Parathyroid adenoma (tissue), 2 donors: ENCODE measurements around the gene EEF1A1.
"Not testable (repeated sequence)": the region's sequence is repeated elsewhere in the genome, so short reads cannot be mapped to it uniquely, and the experiment has no call there.

ENCODE experiments used
- H2AFZ ChIP-seq: fragments of 300-600 bp; sonication (generic); one replicate; pipeline ENCODE4 v1.7.0; 2017; ENCODE audit warnings: antibody characterized with exemption, mild to moderate bottlenecking
- H3K27ac ChIP-seq: fragments of 300-600 bp; sonication (generic); one replicate; pipeline ENCODE4 v1.7.0; 2017
- H3K27me3 ChIP-seq: fragments of 300-600 bp; sonication (generic); one replicate; pipeline ENCODE4 v1.7.0; 2017; ENCODE audit warnings: low read length; ENCODE audit not compliant: control insufficient read depth, insufficient read depth
- H3K36me3 ChIP-seq: fragments of 300-600 bp; sonication (generic); one replicate; pipeline ENCODE4 v1.7.0; 2017; ENCODE audit warnings: low read length; ENCODE audit not compliant: control insufficient read depth, insufficient read depth
- H3K4me1 ChIP-seq: fragments of 300-600 bp; sonication (generic); one replicate; pipeline ENCODE4 v1.7.0; 2017; ENCODE audit warnings: control low read depth
- H3K4me2 ChIP-seq: fragments of 300-600 bp; sonication (generic); one replicate; pipeline ENCODE4 v1.7.0; 2017; ENCODE audit warnings: low read length
- H3K4me3 ChIP-seq: fragments of 300-600 bp; sonication (generic); one replicate; pipeline ENCODE4 v1.7.0; 2017; ENCODE audit warnings: low read depth, low read length
- H3K79me2 ChIP-seq: fragments of 300-600 bp; sonication (generic); one replicate; pipeline ENCODE4 v1.7.0; 2017; ENCODE audit warnings: control low read depth
- H3K9ac ChIP-seq: fragments of 300-600 bp; sonication (generic); one replicate; pipeline ENCODE4 v1.7.0; 2017; ENCODE audit warnings: mild to moderate bottlenecking
- H3K9me3 ChIP-seq: fragments of 300-600 bp; sonication (generic); one replicate; pipeline ENCODE4 v1.7.0; 2017; ENCODE audit warnings: low read length; ENCODE audit not compliant: control insufficient read depth
- TF ChIP-seq, protein P1 (sequence below): fragments of 300-600 bp; sonication (generic); IDR thresholded peaks from one replicate; pipeline ENCODE4 v1.7.0; 2017; ENCODE audit warnings: antibody characterized with exemption, mild to moderate bottlenecking
- donor health status: primary hyperparathyroidism.

The EEF1A1 gene

DNA sequence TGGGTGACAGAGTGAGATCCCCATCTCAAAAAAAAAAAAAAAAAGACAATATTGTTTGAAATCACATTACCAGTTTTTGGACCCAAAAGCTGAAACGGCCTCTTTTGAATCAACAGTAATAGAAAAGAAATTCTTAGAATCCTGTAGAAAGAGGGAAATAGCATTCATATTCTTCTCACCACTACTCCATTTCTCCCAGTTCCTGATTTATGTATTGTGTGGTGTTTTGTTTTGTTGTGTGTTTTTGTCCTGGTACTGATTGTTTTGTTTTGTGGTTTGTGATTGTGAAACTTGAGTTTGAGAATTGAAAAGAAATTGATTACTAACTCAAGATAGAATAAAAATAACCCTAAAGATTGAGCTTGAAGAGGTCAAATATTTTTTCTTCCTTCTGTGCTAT, 26.2 kb upstream of the EEF1A1 start:
- Histone ChIP-seq H3K27ac (no peak overlapping the region), H3K27me3 (no peaks in the 10 kb centered on the region), H3K79me2 (no peaks in the 10 kb centered on the region), H3K36me3 (no peaks in the 10 kb centered on the region), H3K9me3 (no peaks in the 10 kb centered on the region), H3K4me3 (no peak overlapping the region), H3K4me1 (no peaks in the 10 kb centered on the region), H3K9ac (no peak overlapping the region), H3K4me2 (no peak overlapping the region), H2AFZ (no peak overlapping the region)
- TF ChIP-seq, protein P1, sequence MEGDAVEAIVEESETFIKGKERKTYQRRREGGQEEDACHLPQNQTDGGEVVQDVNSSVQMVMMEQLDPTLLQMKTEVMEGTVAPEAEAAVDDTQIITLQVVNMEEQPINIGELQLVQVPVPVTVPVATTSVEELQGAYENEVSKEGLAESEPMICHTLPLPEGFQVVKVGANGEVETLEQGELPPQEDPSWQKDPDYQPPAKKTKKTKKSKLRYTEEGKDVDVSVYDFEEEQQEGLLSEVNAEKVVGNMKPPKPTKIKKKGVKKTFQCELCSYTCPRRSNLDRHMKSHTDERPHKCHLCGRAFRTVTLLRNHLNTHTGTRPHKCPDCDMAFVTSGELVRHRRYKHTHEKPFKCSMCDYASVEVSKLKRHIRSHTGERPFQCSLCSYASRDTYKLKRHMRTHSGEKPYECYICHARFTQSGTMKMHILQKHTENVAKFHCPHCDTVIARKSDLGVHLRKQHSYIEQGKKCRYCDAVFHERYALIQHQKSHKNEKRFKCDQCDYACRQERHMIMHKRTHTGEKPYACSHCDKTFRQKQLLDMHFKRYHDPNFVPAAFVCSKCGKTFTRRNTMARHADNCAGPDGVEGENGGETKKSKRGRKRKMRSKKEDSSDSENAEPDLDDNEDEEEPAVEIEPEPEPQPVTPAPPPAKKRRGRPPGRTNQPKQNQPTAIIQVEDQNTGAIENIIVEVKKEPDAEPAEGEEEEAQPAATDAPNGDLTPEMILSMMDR, result no peak

DNA sequence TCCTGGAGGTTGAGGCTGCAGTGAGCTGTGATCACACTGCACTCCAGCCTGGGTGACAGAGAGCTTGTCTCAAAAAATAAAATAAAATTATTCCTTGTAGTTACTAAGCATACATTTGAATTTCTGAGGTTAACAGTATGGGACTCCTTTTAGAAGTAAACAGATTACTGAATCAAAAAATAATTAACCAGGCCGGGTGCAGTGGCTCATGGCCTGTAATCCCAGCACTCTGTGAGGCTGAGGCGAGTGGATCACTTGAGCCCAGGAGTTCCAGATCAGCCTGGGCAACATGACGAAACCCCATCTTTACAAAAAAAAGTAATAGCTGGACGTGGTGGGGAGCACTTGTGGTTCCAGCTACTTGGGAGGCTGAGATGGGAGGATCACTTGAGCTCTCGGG, 22.1 kb upstream of the EEF1A1 start:
- no peak overlapping the region for H3K4me2 ChIP-seq

DNA sequence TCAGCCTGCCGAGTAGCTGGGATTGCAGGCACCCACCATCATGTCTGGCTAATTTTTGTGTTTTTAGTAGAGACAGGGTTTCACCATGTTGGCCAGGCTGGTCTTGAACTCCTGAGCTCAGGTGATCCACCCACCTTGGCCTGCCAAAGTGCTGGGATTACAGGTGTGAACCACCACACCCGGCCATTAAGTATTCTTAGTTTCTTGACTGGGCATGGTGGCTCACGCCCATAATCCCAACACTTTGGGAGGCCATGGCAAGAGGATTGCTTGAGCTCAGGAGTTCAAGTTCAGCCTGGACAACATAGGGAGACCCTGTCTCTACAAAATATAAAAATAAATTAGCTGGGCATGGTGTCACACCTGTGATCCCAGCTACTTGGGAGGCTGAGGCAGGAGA, 21.6 kb upstream of the EEF1A1 start:
- not testable (repeated sequence) for H3K9ac ChIP-seq, H3K4me3 ChIP-seq, H3K36me3 ChIP-seq, H3K9me3 ChIP-seq, H3K79me2 ChIP-seq, H3K4me2 ChIP-seq, H3K27me3 ChIP-seq, H2AFZ ChIP-seq, H3K27ac ChIP-seq, H3K4me1 ChIP-seq

More for the DNA sequence above, 22.1 kb upstream of the EEF1A1 start:
- Histone ChIP-seq H3K27ac (no peak overlapping the region), H3K9ac (no peak overlapping the region), H3K4me3 (no peak overlapping the region), H2AFZ (no peak overlapping the region), H3K4me1 (no peaks in the 10 kb centered on the region), H3K9me3 (no peaks in the 10 kb centered on the region), H3K79me2 (no peaks in the 10 kb centered on the region), H3K27me3 (no peaks in the 10 kb centered on the region), H3K36me3 (no peaks in the 10 kb centered on the region)
- TF ChIP-seq, protein P1, result no peak

DNA sequence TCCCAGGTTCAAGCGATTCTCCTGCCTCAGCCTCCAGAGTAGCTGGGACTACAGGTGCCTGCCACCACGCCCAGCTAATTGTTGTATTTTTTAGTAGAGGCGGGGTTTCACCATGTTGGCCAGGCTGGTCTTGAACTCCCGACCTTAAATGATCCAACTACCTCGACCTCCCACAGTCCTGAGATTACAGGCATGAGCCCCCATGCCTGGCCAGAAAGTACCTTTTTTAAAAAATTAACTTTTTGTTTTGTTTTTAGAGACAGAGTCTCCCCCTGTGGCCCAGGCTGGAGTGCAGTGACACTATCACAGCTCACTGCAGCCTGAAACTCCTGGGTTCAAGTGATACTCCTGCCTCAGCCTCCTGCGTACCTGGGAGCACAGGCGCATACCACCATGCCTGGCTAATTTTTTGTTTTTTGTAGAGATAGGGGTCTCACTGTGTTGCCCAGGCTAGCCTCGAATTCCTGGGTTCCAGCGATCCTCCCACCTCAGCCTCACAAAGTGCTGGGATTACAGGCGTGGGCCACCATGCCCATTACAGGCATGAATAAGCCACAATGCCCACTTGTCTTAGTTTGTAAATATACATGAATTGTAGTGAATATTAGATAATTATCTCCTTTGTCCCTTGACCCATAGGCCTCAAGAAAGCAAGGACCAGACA, 17.4 kb upstream of the EEF1A1 start:
- Histone ChIP-seq H3K4me2 (no peak overlapping the region), H3K27ac (no peak overlapping the region), H3K79me2 (no peaks in the 10 kb centered on the region), H3K9me3 (no peaks in the 10 kb centered on the region), H3K4me3 (no peak overlapping the region), H3K4me1 (no peaks in the 10 kb centered on the region), H3K36me3 (no peaks in the 10 kb centered on the region), H2AFZ (no peak overlapping the region), H3K27me3 (no peaks in the 10 kb centered on the region), H3K9ac (no peak overlapping the region)
- TF ChIP-seq, protein P1, result no peak

DNA sequence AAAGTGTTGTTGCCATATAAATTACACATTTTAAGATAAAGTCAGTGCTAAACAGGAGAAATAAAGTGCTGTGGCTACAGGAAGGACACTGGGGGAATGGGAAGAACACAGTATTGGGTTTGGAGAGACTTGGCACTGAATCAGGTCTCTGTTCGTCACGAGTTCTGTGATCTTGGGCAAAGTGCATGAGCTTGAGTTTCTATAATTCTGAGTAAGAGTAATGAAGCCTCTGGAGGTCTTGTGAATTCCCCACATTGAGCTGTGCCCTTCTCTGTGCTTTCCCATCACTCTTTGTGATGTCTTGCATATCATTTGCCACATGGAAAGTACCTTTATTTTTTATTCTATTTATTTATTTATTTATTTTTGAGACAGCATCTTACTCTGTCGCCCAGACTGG, 16.8 kb upstream of the EEF1A1 start:
- Histone ChIP-seq H3K9me3 (no peaks in the 10 kb centered on the region), H3K4me2 (no peak overlapping the region), H3K4me1 (no peaks in the 10 kb centered on the region), H3K4me3 (no peak overlapping the region), H3K36me3 (no peaks in the 10 kb centered on the region), H3K9ac (no peak overlapping the region), H3K79me2 (no peaks in the 10 kb centered on the region), H3K27ac (no peak overlapping the region), H2AFZ (no peak overlapping the region), H3K27me3 (no peaks in the 10 kb centered on the region)
- TF ChIP-seq, protein P1, result no peak
